Measurements from ENCODE around the gene B4GALNT4. TPM values are rescaled to one million over a fixed set of nuclear protein-coding genes. Genes with fewer than 3 reads are reported as not detected.
"Not testable (repeated sequence)": the region's sequence is repeated elsewhere in the genome, so short reads cannot be mapped to it uniquely, and the experiment has no call there.

B4GALNT4 gene
- polyA plus RNA-seq, 5 donors: 40.1 to 62.6 (median 57.2) TPM

DNA sequence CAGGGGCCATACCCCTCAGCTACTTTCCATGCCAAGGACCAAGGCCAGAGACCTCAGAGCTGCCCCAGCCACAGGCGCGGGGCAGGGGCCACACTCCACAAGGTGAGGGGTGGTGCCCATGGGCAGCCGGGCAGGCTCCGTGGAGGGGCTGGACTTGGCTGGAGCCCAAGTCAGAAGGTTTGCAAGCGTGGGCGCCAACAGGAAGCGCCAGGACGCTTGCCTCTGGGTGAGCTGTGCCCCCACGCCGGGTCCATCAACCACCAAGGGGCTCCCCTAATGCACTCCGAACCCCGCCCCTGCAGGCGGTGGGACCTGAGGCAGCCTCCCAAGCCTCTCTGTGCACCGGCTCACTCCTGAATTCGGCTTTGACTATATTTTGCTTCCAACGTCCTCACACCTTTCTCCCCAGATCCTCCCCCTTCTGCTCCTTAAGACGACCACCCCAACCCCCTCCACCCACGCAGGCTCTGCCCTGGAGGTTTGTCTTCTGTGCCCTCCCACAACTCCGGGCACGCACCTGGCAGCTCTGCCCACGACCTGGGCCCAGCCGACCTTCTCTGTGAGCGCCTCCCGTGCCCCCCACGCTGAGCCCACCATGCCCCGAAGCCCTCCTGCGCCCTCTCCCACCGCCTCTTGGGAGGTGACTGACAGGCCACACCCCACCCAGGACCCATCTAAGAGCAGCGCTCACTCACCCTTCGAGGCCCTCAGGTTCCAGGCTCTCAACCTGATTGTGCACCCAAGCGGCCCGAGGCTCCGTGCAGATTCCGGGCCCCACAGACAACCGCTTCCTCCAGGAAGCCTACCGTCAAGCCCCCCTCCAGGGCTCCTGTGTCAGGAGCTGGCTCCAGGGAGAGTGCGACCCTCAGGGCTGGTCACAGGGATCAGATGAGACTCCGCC lies 22.1 kb downstream of the B4GALNT4 start:
- no peak for DNase-seq

DNA sequence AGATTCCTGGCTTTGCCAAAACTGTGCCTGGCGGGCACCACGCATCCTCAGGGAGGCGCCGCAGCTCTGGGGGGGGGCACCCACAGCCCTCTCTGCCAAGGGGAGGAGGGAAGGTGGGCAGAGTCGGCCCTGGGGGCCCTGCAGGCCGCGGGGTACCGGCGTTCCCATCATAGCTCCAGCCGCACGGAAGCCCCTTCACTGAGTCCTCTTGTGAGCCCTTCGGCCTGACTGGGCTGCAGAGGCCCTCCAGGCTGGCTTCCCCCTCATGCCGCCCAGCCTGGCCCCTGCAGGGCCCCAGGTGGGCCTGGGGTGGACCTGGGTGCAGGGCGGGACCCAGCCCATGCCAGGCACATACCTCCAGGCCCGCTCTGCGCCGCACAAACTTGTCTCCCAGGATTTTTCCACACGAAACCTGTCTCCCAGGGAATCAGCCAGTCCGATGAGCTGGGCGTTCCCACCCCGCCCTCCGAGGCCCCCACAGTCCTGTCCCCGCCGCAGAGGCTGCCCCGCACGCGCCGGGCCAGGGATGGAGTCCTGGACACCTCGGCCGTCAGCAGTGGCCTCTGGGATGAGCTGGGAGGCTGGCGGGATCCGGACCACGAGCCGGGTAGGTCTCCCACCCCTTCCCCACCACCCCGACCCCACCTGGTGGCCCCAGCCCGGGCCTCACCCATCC lies 22.9 kb downstream of the B4GALNT4 start:
- DNase-seq: no peak

DNA sequence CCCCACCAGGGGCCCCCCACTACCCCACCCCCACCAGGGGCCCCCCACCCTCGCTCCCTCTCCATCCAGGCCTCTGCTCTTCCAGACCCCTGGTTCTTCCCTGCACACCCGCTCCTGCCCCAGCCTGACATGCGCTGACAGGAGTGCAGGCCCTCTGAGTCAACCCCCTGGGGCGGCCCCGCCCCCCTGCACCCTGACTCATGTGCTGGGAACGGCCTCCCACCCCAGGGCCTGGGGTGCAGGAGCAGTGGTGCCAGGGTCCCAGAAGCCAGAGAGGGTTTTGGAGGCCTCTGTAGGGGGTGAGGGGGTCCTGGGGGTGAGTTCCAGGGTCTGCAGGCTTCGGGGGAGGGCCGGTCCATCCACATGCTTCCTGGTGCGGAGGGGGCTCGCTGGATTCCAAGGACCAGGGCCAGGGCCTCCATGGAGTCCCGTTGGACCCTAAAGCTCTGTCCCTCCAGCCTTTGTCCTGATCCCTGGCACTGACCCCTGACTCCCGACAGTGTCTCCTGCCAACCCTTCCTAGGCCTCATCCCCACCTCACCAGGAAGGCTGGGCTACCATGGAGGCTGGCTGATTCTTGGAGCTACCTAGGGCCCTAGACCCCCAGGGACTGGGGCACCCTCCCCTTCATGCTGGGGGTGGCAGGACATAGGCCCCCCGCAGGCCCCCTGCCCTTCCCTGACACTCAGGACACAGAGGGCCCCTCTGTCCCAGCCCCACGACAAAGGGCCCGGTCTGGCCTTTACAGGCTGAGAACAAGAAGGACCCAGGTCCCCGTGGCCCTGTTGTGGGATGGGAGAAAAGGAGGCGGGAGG lies 24.1 kb downstream of the B4GALNT4 start:
- no peak for DNase-seq

DNA sequence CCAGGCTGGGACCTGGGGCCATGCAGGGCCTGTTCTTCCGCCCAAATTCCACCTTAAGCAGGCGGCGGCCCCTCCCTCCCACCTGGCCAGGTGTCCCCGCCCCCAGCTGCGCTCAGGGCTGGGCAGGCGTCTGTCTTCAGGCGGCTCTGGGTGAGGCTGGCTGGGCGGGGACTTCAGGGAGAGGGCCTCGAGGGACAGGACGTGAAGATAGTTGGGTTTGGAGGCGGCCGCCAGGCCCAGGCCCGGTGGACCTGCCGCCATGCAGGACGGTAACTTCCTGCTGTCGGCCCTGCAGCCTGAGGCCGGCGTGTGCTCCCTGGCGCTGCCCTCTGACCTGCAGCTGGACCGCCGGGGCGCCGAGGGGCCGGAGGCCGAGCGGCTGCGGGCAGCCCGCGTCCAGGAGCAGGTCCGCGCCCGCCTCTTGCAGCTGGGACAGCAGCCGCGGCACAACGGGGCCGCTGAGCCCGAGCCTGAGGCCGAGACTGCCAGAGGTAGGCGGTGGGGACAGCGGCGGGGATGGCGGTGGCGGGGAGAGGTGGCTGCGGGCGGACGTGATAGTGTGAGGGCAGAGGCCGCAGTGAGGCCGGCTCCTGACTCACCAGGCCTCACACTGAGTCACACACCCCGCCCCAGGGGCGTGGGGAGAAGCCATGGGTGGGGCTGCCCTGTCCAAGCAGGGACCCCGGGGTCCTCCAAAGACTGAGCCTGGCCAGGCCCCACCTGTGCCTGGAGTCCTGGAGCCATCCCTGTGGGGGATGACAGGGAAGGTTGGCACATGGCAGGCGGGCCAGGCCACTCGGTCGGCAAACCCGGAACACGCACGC lies 24.9 kb downstream of the B4GALNT4 start, which contains the start of gene PKP3:
Gene PKP3, plus strand, starts transcription at position 176 of the 824 bp plus-strand sequence. Its CDS starts 84 bp downstream, at position 260.
- DNase-seq: peak in 1 of 2 donors; percentile 45

GRCh38 chr11:394858-395655 lies 25.8 kb downstream of the B4GALNT4 start:
- DNase-seq: no peak

DNA sequence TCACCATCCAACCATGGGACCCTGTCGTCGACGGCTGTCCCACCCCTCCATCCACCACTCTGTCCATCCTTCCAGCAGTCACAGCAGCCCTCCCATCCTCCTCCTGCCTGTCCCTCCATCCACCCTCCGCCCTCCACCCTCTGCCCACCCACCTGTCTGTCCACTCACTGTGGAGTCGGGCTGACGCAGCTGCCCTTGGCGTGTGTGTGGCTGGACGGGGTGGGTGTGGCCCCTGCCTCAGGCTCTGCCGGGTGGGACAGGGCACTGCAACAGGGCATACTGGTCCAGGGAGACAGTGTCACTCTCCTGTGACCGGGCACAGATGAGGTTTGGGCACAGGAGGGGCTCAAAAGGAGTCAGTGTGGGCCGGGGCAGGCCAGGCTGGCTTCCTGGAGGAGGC lies 26.6 kb downstream of the B4GALNT4 start:
- DNase-seq: no peak

DNA sequence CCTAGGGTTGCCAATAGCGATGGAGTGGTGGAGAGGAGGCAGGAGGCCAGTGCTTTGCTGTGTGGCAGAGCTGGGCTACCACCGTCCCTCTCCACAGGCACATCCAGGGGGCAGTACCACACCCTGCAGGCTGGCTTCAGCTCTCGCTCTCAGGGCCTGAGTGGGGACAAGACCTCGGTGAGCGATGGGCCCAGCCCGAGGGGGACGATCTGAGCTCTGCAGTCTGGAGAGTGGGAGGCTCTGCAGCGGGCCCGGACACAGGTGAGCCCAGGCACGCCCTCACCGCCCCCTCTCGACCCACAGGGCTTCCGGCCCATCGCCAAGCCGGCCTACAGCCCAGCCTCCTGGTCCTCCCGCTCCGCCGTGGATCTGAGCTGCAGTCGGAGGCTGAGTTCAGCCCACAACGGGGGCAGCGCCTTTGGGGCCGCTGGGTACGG lies 27.2 kb downstream of the B4GALNT4 start:
- DNase-seq: no peak

DNA sequence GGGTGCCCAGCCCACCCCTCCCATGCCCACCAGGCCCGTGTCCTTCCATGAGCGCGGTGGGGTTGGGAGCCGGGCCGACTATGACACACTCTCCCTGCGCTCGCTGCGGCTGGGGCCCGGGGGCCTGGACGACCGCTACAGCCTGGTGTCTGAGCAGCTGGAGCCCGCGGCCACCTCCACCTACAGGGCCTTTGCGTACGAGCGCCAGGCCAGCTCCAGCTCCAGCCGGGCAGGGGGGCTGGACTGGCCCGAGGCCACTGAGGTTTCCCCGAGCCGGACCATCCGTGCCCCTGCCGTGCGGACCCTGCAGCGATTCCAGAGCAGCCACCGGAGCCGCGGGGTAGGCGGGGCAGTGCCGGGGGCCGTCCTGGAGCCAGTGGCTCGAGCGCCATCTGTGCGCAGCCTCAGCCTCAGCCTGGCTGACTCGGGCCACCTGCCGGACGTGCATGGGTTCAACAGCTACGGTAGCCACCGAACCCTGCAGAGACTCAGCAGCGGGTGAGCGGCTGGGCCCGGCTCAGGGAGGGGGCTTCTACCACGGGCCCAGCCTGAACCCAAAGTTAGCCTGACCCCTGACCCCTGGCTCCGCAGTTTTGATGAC lies 27.7 kb downstream of the B4GALNT4 start:
- DNase-seq: peak; percentile 41 to 57

GRCh38 chr11:398826-399225 lies 29.5 kb downstream of the B4GALNT4 start:
- no peak for DNase-seq

DNA sequence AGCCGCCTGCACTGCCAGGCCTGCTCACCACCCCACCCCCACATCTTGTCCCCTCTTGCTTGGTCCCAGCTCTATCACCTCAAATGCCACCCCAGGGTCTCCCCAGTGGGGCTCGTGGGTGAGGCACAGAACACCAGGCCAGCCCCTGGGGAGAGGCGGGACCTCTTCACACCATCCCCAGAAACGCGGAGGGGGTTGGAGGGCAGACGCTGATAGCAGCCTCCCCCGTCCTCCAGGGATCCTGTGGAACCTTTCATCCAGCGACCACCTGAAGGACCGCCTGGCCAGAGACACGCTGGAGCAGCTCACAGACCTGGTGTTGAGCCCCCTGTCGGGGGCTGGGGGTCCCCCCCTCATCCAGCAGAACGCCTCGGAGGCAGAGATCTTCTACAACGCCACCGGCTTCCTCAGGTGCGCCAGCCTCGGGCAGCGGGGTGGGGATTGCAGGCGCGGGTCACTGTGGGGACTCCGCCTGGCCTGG lies 30.5 kb downstream of the B4GALNT4 start:
- DNase-seq: no peak

- DNase-seq: no peak
Measured at GRCh38 chr11:400241-400689, 31.0 kb downstream of the B4GALNT4 start.

GRCh38 chr11:401196-401595 lies 31.9 kb downstream of the B4GALNT4 start:
- not testable (repeated sequence) for DNase-seq

DNA sequence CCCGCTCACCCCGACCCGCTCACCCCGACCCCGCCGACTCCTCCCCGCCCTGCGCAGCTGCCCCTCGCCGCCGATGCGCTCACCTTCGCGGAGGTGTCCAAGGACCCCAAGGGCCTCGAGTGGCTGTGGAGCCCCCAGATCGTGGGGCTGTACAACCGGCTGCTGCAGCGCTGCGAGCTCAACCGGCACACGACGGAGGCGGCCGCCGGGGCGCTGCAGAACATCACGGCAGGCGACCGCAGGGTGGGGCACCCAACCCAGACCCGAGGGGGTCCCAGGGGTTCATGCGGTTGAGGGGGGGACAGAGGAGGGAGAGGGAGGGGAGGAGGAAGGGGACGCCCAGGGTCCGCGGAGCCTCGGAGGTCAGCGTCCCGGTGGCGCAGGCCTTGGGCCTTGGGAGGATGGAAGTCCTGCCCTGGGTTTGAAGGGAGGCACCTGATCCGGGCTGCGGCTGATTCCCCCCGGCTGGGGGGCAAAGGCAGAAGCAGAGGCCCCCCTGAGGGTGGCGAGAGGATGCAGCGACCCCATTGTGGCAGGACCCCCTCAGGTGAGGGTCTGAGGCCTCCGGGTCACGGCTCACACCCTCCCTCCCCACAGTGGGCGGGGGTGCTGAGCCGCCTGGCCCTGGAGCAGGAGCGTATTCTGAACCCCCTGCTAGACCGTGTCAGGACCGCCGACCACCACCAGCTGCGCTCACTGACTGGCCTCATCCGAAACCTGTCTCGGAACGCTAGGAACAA lies 33.9 kb downstream of the B4GALNT4 start:
- no peak for DNase-seq

DNA sequence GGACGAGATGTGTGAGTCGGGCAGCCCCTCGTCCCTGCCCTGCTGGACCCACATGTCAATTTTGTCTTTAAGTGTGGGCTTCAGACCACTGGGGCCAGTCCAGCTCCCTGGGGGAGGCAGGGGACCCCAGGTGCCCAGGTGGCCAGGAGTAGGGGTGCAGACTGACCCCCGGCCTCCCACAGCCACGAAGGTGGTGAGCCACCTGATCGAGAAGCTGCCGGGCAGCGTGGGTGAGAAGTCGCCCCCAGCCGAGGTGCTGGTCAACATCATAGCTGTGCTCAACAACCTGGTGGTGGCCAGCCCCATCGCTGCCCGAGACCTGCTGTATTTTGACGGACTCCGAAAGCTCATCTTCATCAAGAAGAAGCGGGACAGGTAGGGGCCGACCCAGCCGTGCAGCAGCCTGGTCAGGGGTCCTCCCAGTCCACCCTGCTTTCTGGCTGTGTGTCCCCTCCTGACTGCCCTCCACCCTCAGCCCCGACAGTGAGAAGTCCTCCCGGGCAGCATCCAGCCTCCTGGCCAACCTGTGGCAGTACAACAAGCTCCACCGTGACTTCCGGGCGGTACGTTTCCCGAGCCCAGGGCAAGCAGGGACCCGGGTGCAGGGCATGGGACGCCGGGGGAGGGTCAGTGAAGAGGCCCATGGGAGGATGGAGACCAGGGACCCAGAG lies 34.6 kb downstream of the B4GALNT4 start:
- DNase-seq: no peak

- no peak for DNase-seq
Measured at GRCh38 chr11:404551-405264, 35.4 kb downstream of the B4GALNT4 start.

GRCh38 chr11:405323-405953 lies 36.1 kb downstream of the B4GALNT4 start:
- DNase-seq: no peak

Data from right lung (tissue), 5 donors.